ENCODE data around the gene IFT122. TPM values are rescaled to one million over a fixed set of nuclear protein-coding genes. Genes with fewer than 3 reads are reported as not detected.

IFT122 gene
- total and polyA plus RNA-seq, 2 donors (not counting 3 experiments of a cell fraction or from before 2014, with no cell fraction given), result 38.4 to 41.7 TPM

GRCh38 chr3:129542747-129543146 lies 102.7 kb downstream of the IFT122 start:
- TF ChIP-seq MAX (IDR thresholded peaks at IDR 0.05; ENCODE audit: insufficient read depth, insufficient read length) (no peak), FOS (IDR thresholded peaks at IDR 0.05; ENCODE audit: borderline replicate concordance, insufficient read depth, low read length) (no peak)
- no peak for DNase-seq (ENCODE audit: low read depth, low spot score)
- no peaks in the 10 kb centered on the region for H3K9me3 ChIP-seq (replicated peaks; ENCODE audit: control insufficient read depth, insufficient read depth, low read length)
- H3K4me2 ChIP-seq (ENCODE audit: insufficient read depth, low read length), result no peak overlapping the region
- no peak overlapping the region for H2AFZ ChIP-seq (ENCODE audit: low read depth, low read length)
- no peaks in the 10 kb centered on the region for H3K27me3 ChIP-seq (ENCODE audit: control insufficient read depth in 2 of 2, insufficient read depth in 2 of 2, low read length in 2 of 2)
- no peak overlapping the region for H3K4me3 ChIP-seq (replicated peaks in 1 of 3; ENCODE audit: insufficient read depth in 1 of 3, low read depth in 1 of 3, low read length in 3 of 3)
- H3K27ac ChIP-seq (ENCODE audit: insufficient read depth, low read depth, low read length), result no peak overlapping the region
- ChIA-PET POLR2A (no interaction called here), CTCF (interaction anchor here (1.7 to 2.0 kb wide), 2 partner anchors 8 to 53 kb away, joined by 4 to 8 read pairs; no protein-coding TSS in a partner anchor)
- H3K79me2 ChIP-seq (ENCODE audit: control insufficient read depth, insufficient read depth, low read length), result no peaks in the 10 kb centered on the region
- no peaks in the 10 kb centered on the region for H3K36me3 ChIP-seq (ENCODE audit: control insufficient read depth in 2 of 2, extremely low read depth in 1 of 2, insufficient read depth in 2 of 2, low read length in 2 of 2)
- intact Hi-C loops (cut with micrococcal nuclease) (no loop called here), dilution Hi-C loops (cut with MboI; ENCODE audit: extremely low pct_ligation_motif_present, low sequenced_read_pairs) (no loop called here)
- no peak for FAIRE-seq
- no peaks in the 10 kb centered on the region for H3K4me1 ChIP-seq (ENCODE audit: control insufficient read depth, extremely low read depth, insufficient read depth, low read length)
- no peaks in the 10 kb centered on the region for H4K20me1 ChIP-seq (replicated peaks; ENCODE audit: control insufficient read depth, extremely low read depth, insufficient read depth, low read length)
- H3K9ac ChIP-seq (replicated peaks; ENCODE audit: extremely low read depth, insufficient read depth, low read length), result no peak overlapping the region
- BruUV-seq (replicated peaks), result no TSS peak
- no peaks in the 10 kb centered on the region for H3K9me1 ChIP-seq (replicated peaks; ENCODE audit: control insufficient read depth, extremely low read depth, insufficient read depth, low read length)

- dilution Hi-C loops (cut with MboI; ENCODE audit: extremely low pct_ligation_motif_present, low sequenced_read_pairs) (no loop called here), intact Hi-C loops (cut with micrococcal nuclease) (no loop called here)
- no peak within 1 kb of the TSS for H3K9ac ChIP-seq (replicated peaks; ENCODE audit: extremely low read depth, insufficient read depth, low read length)
- no peaks in the 10 kb centered on the region for H3K36me3 ChIP-seq (ENCODE audit: control insufficient read depth in 2 of 2, extremely low read depth in 1 of 2, insufficient read depth in 2 of 2, low read length in 2 of 2)
- ChIA-PET CTCF (interaction anchor here (1.1 to 2.0 kb wide), 3 partner anchors 9 to 53 kb away, joined by 3 to 8 read pairs (median 4); no protein-coding TSS in a partner anchor), POLR2A (no interaction called here)
- no peak within 1 kb of the TSS for H2AFZ ChIP-seq (ENCODE audit: low read depth, low read length)
- TF ChIP-seq MYC (IDR thresholded peaks at IDR 0.05; ENCODE audit: low read depth, low read length) (no peak), EZH2 (IDR thresholded peaks at IDR 0.05; ENCODE audit: borderline replicate concordance, low read depth, low read length, severe bottlenecking) (no peak), POLR2AphosphoS5 (IDR thresholded peaks at IDR 0.05; ENCODE audit: insufficient read depth, low read depth, low read length) (no peak), FOS (IDR thresholded peaks at IDR 0.05; ENCODE audit: borderline replicate concordance, insufficient read depth, low read length) (no peak), CTCF (IDR thresholded peaks at IDR 0.05; ENCODE audit: extremely low read depth in 1 of 2, insufficient read depth in 1 of 2, low read depth in 1 of 2, low read length in 2 of 2) (no peak), MAX (IDR thresholded peaks at IDR 0.05; ENCODE audit: insufficient read depth, insufficient read length) (no peak), POLR2A (IDR thresholded peaks at IDR 0.05; ENCODE audit: low read depth, low read length) (no peak), GATA2 (IDR thresholded peaks at IDR 0.05; ENCODE audit: insufficient read depth, insufficient read length, low read depth, low read length) (no peak), JUN (IDR thresholded peaks at IDR 0.05; ENCODE audit: borderline replicate concordance, insufficient read depth, insufficient read length, low read depth) (no peak)
- no peak within 1 kb of the TSS for H3K4me2 ChIP-seq (ENCODE audit: insufficient read depth, low read length)
- H3K27me3 ChIP-seq (ENCODE audit: control insufficient read depth in 2 of 2, insufficient read depth in 2 of 2, low read length in 2 of 2), result no peaks in the 10 kb centered on the region
- no peaks in the 10 kb centered on the region for H3K9me1 ChIP-seq (replicated peaks; ENCODE audit: control insufficient read depth, extremely low read depth, insufficient read depth, low read length)
- no TSS peak for BruUV-seq (replicated peaks)
- H4K20me1 ChIP-seq (replicated peaks; ENCODE audit: control insufficient read depth, extremely low read depth, insufficient read depth, low read length), result no peaks in the 10 kb centered on the region
- H3K4me1 ChIP-seq (ENCODE audit: control insufficient read depth, extremely low read depth, insufficient read depth, low read length), result no peaks in the 10 kb centered on the region
- no peak for DNase-seq (ENCODE audit: low read depth, low spot score)
- no peaks in the 10 kb centered on the region for H3K9me3 ChIP-seq (replicated peaks; ENCODE audit: control insufficient read depth, insufficient read depth, low read length)
- FAIRE-seq, result no peak
- no peak within 1 kb of the TSS for H3K27ac ChIP-seq (ENCODE audit: insufficient read depth, low read depth, low read length)
- H3K79me2 ChIP-seq (ENCODE audit: control insufficient read depth, insufficient read depth, low read length), result no peaks in the 10 kb centered on the region
- H3K4me3 ChIP-seq (replicated peaks in 1 of 3; ENCODE audit: insufficient read depth in 1 of 3, low read depth in 1 of 3, low read length in 3 of 3), result no peak within 1 kb of the TSS
Observed at GRCh38 chr3:129543156-129543790, 103.2 kb downstream of the IFT122 start, which contains the start of gene H1-8. Gene H1-8, plus strand, starts transcription at chr3:129543175. Its CDS starts 44 bp downstream, at chr3:129543219.

All from endothelial cell of umbilical vein (primary cell).